OCI-LY3 (cell line): ENCODE results near the gene ST6GAL1.

Experiments
- EZH2phosphoT487 ChIP-seq: fragments of 200-600 bp; shearing (Covaris generic); IDR thresholded peaks from 2 replicates; pipeline ENCODE4 v1.6.1; 2018; ENCODE audit warnings: antibody characterized with exemption, mixed run types, low read depth
- TF ChIP-seq, protein P1 (sequence below): fragments of 200-600, 300-600 bp; sonication (generic); IDR thresholded peaks from 2 replicates; pipeline ENCODE4 v1.5.1; 2014; ENCODE audit warnings: antibody characterized with exemption, low read length, low read depth

DNA sequence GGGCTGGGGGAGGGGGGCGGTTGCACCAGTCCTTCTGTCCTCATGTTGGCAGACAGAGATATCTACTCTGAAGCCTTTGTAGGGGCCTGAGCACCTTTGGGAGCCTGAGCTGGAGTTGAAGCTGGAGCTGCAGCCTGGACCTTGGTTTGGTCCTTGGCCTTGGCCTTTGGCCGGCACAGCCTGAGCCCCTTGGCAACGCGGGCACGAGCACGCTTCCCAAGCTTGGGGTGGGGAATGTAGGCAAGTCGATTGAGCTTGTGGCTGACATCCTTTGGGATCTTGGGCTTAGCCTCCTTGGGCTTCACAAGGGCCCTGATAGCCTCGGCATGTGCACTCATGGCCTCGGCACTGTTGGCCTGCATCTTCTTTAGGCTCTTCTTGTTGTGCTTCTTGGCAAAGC lies 8.1 kb upstream of the ST6GAL1 start:
- TF ChIP-seq, protein P1, sequence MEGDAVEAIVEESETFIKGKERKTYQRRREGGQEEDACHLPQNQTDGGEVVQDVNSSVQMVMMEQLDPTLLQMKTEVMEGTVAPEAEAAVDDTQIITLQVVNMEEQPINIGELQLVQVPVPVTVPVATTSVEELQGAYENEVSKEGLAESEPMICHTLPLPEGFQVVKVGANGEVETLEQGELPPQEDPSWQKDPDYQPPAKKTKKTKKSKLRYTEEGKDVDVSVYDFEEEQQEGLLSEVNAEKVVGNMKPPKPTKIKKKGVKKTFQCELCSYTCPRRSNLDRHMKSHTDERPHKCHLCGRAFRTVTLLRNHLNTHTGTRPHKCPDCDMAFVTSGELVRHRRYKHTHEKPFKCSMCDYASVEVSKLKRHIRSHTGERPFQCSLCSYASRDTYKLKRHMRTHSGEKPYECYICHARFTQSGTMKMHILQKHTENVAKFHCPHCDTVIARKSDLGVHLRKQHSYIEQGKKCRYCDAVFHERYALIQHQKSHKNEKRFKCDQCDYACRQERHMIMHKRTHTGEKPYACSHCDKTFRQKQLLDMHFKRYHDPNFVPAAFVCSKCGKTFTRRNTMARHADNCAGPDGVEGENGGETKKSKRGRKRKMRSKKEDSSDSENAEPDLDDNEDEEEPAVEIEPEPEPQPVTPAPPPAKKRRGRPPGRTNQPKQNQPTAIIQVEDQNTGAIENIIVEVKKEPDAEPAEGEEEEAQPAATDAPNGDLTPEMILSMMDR: no peak
- no peak for TF ChIP-seq EZH2phosphoT487
